Erythroblast (primary cell): ENCODE measurements around the gene CORO1C.

Experiments
- GATA1 ChIP-seq: IDR thresholded peaks from 2 replicates; pipeline ENCODE4 v1.6.1; 2011; ENCODE audit warnings: low read depth, mild to moderate bottlenecking, control low read depth, low read length, moderate library complexity
- POLR2A ChIP-seq: IDR thresholded peaks from 2 replicates; pipeline ENCODE4 v1.6.1; 2011; ENCODE audit warnings: mild to moderate bottlenecking, low read length

GRCh38 chr12:108599948-108600701 lies 131.2 kb downstream of the CORO1C start:
- TF ChIP-seq POLR2A (no peak), GATA1 (no peak)
